PC-3 (cell line): ENCODE results near the gene GBP7.

Experiments used
- EZH2 ChIP-seq: fragments of 300-600 bp; sonication (generic); IDR thresholded peaks from one replicate; pipeline ENCODE4 v1.6.1; 2017; ENCODE audit warnings: antibody characterized with exemption, mild to moderate bottlenecking, low read length; ENCODE audit not compliant: unreplicated experiment
- EZH2phosphoT487 ChIP-seq: fragments of 300-600 bp; sonication (generic); IDR thresholded peaks from 2 replicates; pipeline ENCODE4 v1.6.1; 2018; ENCODE audit warnings: mild to moderate bottlenecking, antibody characterized with exemption, low read length, borderline replicate concordance
- TF ChIP-seq, protein P1 (sequence below): fragments of 300-600 bp; sonication (generic); conservative IDR thresholded peaks from 2 replicates; pipeline ENCODE4 v1.5.1; 2017; ENCODE audit warnings: antibody characterized with exemption, low read depth, mild to moderate bottlenecking, low read length

DNA sequence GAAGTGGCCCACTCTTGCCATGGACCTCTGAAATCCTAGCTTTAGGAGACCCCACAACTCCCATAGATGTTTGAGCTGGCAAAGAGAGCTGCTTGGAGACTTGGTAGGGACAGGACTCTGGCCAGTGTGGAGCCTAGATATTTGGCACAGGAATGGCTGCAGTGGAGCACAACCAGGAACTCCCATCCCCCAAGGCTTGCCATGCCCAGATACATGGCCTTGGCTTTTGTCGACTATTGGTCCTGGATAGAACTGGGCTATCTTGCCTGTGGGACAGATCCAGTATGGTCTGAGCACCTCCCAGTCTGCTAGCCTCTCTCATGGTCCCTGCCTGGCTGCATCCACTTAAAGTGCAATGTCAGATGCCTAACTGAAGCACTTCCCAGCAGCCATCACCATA lies 42.1 kb downstream of the GBP7 start:
- TF ChIP-seq, protein P1, sequence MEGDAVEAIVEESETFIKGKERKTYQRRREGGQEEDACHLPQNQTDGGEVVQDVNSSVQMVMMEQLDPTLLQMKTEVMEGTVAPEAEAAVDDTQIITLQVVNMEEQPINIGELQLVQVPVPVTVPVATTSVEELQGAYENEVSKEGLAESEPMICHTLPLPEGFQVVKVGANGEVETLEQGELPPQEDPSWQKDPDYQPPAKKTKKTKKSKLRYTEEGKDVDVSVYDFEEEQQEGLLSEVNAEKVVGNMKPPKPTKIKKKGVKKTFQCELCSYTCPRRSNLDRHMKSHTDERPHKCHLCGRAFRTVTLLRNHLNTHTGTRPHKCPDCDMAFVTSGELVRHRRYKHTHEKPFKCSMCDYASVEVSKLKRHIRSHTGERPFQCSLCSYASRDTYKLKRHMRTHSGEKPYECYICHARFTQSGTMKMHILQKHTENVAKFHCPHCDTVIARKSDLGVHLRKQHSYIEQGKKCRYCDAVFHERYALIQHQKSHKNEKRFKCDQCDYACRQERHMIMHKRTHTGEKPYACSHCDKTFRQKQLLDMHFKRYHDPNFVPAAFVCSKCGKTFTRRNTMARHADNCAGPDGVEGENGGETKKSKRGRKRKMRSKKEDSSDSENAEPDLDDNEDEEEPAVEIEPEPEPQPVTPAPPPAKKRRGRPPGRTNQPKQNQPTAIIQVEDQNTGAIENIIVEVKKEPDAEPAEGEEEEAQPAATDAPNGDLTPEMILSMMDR: no peak
- TF ChIP-seq EZH2phosphoT487 (no peak), EZH2 (no peak)
